Kidney capillary endothelial cell (primary cell): ENCODE results near the gene CYP46A1.

Source experiments
- DNase-seq: peaks from one replicate; pipeline ENCODE4 v3.0.0-alpha.2; 2018; ENCODE audit warnings: low spot score

Gene CYP46A1

DNA sequence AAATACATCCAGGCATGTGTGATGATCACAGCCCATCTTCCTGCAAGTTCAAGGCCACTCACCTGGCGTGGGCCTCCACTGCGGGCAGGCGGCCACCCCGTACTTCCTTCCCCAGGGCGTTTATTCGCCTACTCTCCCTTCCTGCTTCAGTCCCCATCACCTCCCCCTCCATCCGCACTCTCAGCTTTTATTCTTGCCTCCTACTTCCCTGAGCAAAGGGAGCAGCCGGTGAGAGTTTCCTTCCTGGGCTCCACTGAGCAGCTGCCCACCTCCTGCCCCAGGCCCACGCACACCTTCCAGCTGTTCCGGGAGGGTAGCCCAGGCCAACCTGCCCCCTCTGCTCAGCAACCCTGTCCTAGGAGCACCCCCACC, 4.1 kb downstream of the CYP46A1 start:
- peak; percentile 12 for DNase-seq

DNA sequence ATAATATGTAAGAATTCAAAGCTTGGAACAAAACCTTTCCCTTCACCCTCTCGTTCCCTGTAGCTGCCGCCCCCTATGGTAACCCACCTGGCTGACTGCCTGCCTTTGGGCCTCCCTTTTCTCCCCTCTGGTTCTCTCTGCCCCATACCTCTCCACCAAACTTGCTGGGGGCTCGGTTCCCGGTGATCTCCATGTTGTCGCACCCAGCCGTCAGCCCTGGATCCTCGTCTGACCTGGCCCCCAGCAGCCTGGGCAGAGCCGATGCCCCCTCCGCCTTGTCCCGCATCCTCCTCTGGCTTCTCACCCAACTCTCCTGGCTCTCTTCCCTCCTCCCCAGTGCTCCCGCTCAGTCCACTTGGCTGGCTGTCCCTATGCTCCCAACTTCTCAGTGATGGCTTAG, 4.5 kb downstream of the CYP46A1 start:
- DNase-seq = no peak

DNA sequence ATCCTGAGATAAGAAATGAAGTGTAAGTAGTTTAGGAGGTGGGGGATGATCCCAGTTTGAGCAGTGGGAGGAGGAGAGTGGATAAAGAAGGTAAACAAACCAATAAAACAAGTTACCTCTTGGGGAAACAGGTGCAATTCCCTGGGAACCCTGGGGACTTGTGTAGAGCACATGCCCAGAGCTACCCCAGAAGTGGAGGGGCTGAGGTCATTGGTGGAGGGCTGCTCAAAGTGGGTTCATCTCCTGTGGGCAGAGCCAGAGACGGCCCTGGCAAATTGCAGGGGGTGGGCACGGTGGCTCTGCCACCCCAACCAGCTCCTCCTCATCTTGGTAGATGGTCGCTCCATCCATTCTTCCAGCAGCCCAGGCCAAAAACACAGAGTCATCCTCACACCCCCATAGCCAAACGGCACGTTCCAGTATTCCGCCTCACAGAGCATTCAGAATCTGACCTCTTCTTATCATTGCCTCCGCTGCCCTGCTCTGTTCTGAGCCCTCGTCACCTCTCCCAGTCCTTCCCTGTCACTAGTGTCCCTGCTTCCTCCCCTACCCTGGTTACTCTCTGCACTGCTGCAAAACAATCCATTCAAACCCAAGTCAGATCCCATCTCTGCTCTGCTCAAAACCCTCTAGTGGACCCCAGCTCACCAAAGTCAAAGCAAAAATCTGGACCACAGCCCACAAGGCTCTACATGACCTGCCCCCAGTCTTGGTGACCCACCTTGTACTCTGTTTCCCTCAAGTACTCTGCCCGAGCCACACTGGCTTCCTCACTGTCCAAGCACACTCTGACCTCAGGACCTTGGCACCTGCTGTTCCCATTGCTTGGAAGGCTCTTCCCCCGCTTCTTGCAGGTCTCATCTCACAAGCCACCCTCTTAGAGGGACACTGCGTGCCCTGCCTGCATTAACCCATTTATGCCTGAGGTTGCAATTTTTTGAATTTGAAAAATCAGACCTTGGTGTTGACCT, 5.5 kb downstream of the CYP46A1 start:
- no peak for DNase-seq

DNA sequence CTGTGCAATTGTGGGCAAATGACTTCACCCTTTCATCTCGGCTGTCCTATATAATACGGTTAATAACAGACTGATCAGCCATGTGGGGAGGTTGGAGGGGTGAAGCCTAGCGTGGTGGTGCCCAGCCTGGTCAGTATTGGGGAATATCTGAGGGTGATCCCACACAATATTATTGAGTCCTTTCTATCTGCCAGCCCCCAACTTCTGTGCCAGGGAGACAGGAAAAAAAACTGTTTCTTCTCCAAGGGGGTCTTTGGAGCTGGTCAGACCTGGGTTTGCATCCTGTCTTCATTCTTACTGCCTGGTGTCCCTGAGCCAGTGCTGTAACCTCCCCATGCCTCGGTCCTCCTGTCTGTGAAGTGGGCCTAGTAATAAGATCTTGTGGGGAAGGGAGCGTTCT, 6.5 kb downstream of the CYP46A1 start:
- DNase-seq = no peak

DNA sequence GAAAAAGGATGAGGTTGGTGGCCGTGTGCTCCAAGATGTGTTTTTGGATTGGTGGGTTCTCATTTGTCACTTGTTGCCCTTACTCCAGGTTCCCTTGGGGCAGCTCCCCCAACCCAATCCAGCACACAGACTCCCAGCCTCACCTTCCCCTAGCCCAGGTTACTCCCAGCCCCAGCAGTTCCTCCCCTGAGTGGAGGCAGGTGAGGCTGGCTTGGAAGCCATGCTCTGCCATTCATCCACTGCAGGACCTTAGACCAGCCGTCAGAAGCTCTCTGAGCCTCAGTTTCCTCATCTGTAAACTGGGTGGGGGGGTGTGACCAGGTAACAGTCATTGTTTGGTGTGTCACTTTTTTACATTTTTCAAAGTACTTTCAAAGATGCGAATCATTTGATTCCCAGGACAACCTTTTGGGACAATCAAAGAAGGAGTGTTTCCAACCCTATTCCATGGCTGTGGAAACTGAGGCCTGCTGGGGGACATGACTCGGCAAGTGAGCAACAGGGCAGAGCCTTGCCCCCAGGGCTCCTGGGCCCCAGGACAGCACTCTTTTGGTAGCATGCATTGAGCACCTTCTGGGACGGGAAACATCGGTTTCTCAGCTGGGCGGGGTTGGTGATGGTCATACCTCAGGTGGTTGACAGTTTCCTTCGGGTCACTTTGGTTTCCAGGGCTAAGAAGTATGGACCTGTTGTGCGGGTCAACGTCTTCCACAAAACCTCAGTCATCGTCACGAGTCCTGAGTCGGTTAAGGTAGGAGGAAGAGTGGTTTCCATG, 7.2 kb downstream of the CYP46A1 start:
- DNase-seq = no peak

DNA sequence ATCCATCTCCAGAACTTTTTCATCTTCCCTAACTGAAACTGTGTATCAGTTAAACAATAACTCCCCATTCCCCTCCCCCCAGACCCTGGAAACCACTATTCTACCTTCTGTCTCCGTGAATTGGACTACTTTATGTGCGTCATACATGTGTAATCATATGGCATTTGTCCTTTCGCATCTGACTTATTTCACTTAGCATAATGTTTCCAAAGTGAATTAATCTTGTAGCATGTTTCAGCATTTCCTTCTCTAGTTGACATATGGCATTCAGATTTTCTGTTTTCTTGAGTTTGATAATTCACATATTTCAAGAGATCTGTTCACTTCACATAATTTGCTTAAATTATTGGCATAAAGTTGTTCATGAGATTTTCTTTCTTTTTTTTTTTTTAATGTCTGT, 9.8 kb downstream of the CYP46A1 start:
- no peak for DNase-seq

DNA sequence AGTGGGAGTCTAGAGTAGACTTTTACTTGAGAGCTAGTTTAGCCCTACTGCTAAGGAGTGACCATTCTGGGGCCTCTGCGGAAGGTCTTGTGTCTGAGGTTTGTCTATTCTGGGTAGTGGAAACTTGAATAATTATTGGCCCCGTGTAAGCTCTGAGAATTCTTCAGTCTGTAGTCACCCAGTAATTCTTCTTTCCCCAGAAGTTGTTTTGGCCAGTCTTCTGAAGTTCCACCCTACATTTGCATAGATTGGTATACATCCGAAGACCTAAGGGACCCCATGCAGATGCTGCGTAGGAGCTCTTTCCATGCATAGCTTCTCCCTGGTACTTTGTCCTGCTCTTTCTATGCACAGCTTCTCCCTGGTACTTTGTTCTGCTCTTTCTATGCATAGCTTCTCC, 12.8 kb downstream of the CYP46A1 start:
- DNase-seq = no peak

DNA sequence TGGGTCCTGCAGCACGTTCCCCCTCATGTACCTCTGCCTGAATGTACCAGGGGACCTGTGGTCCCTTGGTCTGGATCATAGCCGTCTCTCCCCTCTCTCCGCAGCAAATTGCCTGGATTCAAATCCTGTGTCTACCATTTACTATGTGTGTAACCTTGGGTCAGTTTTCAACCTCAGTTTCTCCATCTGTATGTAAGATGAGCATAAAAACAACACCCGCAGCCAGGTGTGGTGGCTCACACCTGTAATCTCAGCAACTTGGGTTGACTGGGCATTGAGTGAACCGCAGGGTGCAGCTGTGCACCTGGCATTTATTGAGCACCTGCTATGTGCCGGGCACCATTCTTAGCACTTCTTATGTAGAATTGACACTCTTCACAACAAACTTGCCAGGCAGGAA, 14.1 kb downstream of the CYP46A1 start:
- no peak for DNase-seq

DNA sequence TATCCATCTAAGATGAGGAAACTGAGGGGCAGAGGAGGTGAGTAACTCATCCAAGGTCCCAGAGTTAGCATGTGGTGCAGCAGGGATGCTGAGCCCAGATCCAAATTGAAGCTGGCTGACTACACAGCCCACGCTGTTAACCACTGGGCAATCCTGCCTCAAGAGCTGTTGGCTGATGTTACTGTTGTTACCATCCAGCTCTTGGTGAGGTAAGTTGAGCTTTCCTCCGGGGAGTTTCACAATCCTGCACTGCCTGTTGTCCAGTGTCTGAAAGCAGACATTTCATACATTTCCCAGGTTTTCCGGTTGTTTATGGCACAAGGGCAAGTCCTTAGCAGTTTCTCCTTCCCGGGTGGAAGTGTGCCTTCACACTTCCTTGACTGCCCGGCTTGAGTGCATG, 14.5 kb downstream of the CYP46A1 start:
- no peak for DNase-seq

DNA sequence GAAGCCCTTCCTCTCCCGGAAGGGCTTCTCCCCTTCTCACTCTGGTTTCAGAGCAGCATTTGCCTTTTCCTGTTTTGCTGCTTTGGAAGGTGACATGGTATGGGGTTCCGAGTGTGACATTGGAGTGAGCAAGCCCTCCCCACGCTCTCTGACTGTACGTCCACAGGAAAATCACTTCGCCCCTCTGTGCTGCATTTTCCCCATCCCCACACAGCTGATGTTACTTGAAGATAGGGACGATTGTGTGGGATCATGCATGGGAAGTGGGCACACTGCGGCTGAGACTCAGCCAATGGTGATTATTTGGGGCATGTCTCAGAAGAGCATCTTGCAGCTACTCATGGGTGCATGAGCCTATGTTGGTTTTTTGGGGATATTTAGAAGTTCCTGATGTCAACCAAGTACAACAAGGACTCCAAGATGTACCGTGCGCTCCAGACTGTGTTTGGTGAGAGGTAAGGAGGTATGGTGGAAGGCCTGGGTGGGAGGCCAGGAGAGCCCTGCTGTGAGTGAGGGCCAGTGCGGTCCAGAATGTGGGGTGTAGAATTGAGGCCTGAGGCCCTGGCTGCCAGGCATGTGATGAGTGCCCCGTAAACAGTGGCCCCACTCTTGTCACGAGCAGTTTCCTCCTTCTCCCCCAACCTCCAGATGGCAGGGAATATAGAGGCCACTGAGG, 15.1 kb downstream of the CYP46A1 start:
- peak; percentile 26 for DNase-seq

DNA sequence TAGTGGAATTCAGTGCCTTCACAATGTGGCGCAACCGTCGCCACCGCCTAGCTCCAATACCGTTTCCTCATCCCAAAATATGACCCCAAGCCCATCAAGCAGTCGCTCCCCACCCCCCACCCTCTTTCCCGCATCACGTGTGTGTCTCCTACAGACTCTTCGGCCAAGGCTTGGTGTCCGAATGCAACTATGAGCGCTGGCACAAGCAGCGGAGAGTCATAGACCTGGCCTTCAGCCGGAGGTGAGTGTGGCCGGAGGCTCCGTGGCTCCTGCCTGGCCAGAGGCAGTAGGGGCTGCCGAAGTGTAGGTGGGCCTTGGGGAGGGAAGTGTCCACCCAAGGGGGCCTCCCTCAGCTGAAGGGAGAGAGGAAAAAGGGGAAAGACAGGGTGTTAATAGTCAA, 15.8 kb downstream of the CYP46A1 start:
- no peak for DNase-seq

DNA sequence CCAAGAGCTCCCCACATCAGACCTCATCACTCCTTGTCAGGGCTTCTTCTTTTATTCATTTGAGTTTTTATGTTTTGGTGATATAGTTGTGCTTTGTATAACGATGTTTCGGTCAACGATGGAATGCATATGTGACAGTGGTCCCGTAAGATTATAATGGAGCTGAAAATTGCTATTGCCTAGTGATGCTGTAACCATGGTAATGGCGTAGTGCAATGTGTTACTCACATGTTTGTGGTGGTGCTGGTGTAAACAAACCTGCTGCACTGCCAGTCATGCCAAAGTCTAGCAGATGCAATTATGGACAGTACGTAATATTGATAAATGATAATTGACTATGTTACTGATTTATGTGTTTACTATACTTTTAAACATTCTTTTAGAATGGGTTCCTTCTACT, 16.3 kb downstream of the CYP46A1 start:
- no peak for DNase-seq

DNA sequence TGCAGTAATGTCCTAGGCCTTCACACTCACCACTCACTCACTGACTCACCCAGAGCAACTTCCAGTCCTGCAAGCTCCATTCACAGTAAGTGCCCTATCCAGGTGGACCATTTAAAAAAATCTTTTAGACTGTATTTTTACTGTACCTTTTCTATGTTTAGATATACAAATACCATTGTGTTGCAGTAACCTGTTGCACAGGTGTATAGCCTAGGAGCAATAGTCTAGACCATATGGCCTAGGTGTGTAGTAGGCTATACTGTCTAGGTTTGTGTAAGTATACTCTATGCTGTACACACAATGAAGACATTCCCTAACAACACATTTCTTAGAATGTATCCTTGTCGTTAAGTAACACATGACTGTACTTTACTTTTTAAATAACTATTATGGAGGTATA, 17.2 kb downstream of the CYP46A1 start:
- no peak for DNase-seq

DNA sequence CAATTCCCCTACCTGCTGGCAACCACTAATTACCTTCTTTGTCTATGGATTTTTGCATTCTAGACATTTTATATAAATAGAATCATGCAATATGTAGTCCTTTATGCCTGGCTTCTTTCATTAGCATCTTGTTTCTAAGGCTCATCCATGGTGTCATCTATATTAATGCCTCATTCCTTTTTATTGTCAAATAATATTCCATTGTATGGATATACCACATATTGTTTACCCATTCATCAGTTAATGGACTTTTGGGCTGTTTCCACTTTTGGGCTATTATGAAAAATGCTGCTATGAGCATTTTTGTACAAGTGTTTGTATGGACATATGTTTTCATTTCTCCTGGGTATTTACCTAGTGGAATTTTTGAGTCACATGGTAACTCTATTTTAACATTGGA, 18.0 kb downstream of the CYP46A1 start:
- DNase-seq = no peak

DNA sequence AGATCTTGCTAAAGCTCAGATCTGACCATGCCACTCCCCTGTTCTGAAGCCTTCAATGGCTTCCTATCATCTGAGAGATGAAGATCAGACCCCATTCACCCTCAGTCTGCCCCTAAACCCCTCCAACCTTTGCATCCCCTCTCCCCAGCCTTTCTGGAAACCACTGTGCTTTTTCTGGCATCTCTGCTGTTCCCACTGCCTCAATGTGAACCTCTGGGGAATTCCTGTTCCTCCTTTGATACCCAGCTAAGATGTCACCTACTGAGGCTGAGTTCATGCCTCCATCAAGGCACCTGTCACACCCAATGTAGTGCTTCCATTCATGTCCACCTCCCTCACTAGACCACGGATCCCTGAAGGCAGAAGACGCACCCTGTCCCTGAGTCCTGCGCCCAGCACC, 19.3 kb downstream of the CYP46A1 start:
- DNase-seq = no peak

DNA sequence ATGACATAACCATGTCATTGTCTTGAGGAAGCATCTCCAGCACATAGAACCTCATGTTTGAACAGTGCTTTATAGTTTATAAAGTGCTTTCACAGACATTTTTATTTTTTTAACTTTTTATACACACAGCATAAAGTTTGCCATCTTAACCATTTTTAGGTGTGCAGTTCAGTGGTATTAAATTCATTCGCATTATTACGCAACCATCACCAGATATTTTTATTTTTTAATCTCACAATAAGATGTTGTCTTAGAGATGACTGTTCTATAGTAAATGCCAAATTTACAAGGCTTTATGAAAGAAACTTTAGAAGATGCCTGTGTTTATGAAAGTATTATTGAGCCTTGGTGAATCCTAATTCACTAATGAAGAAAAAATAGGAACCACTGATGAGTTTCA, 19.9 kb downstream of the CYP46A1 start:
- DNase-seq = no peak

DNA sequence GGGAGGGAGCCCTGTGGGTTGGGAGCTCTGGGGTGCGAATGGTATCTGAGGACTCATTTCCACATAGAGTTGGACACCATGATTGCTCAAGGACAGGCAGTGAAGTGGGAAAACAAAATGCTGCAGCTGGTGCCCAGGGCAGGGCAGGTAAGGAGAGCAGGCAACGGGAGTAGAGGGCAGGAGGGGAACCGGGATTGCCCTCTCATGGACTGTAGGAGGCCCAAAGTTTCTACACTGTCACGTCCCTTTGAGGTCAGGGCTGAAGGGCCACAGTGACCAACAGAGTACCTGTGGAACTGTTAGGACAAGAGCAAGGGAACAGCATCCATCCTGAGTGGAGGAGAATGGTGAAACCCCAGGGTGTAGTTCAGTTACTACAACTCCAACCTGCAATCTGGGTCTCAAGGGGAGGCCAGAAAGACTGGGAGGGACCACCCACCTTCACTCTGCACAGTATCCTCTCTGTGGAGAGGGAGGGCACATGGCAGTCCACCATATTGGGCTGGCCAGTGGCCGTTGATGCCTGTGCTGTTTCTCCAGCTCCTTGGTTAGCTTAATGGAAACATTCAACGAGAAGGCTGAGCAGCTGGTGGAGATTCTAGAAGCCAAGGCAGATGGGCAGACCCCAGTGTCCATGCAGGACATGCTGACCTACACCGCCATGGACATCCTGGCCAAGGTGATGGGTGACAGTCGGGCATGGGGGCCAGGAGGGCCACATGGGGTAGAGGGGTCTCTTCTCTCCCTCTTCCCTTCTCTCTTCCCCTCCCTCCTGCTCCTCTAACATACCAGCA, 22.2 kb downstream of the CYP46A1 start:
- no peak for DNase-seq

DNA sequence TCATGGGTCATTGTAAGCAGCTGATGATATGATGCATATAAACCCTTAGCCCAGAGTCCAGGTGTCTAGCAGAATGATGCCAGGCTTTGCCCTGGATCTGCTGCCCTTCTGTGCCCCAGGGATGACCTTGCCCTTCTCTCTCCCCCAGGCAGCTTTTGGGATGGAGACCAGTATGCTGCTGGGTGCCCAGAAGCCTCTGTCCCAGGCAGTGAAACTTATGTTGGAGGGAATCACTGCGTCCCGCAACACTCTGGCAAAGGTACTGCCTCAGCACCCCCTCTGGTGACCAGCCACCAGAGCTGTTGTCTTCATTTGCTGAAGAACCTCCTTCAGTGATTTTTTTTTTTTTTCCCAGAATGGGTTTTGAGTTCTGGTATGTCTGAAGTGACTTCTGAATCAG, 23.3 kb downstream of the CYP46A1 start:
- DNase-seq = no peak

DNA sequence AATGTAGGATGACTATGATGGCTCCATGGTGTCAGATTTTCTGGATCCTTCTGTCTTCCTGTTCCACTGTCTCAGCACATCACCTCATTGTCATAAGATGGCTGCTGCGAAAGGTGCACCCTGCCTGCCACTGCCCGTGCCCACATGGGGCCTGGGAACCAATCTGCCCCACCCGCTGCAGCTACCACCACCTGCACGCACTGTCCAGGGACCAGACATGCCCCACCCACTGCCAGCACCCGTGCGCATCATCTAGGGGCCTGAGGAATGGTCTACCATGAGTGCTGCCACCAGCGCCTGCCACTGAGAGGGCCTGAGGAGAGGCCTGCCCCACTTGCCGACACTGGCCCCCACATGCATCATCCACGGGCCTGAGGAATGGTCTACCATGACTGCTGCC, 23.8 kb downstream of the CYP46A1 start:
- no peak for DNase-seq

DNA sequence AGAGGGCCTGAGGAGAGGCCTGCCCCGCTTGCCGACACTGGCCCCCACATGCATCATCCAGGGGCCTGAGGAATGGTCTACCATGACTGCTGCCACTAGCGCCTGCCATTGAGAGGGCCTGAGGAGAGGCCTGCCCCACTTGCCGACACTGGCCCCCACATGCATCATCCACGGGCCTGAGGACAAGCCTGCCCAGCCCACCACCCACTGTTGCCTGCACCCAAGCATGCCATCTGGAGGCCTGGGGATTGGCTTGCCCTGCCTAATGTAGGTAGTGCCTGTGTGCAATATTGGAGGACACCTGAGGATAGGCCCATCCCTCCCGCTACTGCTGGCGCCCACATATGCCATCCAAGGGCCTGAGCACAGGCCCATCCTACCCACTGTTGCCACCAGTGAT, 24.4 kb downstream of the CYP46A1 start:
- DNase-seq = no peak

DNA sequence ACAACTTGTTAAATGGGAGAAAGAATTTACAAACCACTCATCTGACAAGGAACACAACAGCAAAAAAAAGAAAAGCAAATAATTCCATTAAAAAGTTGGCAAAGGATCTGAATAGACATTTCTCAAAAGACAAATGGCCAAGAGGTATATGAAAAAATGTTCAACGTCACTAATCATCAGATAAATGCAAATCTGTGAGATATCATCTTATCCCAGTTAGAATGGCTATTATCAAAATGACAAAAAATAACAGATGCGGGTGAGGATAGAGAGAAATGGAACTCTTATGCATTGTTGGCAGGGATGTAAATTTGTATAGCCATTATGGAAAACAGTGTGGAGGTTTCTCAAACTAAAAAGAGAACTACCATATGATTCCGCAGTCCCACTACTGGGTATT, 29.9 kb downstream of the CYP46A1 start:
- no peak for DNase-seq
